Adipose tissue (tissue), 3 donors: ENCODE measurements around the gene JAK3. TPM values are rescaled to one million over a fixed set of nuclear protein-coding genes. Genes with fewer than 3 reads are reported as not detected.
"Not testable (repeated sequence)": the region's sequence is repeated elsewhere in the genome, so short reads cannot be mapped to it uniquely, and the experiment has no call there.

ENCODE experiments used
- H3K27ac ChIP-seq: one replicate; pipeline ENCODE4 v1.5.1; 2013; ENCODE audit warnings: low read depth, low read length
- WGBS, 3 donors: extraction: QIAGEN DNeasy Blood & Tissue Kit; methylation state at CpG; one replicate each; pipeline ENCODE4 v1.1.7; 2013; 5-methylcytosine and 5-hydroxymethylcytosine counted together
- polyA plus RNA-seq, 3 donors: library from polyadenylated mRNA; stranded (reverse); fragments of 200-250 nt; gene quantifications; one replicate each; pipeline ENCODE4 v1.2.3, GENCODE V29; 2013
- donor health status: healthy with polysubstance abuse.
- donor health status: Bipolar disorder and iron deficiency.
- donor health status: healthy.

Gene JAK3
- 10 to 100 TPM in 1 of 3 donors, 1 to 10 TPM in 2; 1.9 to 11.1 (median 9.7) TPM for polyA plus RNA-seq

DNA sequence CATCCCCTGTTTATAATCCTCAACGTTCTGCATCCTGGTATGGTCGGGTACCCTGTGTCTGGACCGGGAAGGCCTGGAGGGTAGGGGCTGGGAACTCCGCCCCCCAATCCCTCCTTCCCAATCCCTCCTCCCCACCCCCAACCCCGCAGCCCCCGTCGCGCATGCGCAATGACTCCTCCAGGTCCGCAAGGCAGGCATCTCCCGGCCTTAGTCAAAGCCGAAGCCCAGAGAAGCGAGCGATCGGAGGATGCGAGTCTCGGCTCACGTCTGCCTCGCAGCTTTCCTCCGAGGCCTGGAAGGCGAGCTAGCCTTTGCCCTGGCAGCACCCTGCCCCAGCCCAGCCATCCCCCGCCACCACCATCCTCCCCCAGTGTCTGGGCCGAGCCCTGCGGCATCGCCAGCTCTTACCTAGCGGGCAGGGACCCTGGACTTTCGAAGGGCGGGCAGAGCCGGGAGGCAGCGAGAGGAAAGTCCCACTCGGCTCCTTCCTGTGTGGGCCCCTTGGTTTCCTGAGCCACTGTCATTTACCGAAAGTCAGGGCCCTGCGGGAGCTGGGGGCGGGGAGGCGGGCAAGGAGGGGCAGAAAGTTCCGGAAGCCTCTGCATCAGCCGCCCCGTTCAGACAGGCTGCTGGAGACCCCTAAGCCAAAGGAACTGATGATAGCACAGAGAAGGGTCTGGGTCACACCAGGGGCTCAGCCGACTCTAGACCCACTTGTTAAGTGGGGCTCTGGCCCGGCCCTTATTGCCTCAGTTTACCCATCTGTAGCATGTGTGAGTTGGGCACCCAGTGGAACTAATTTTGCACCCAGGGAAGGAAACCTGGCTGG lies at the start of gene JAK3:
Gene JAK3, minus strand, starts transcription at position 445 of the 829 bp plus-strand sequence. CDS start 3,565 bp downstream, outside the sequence.
- no peak within 1 kb of the TSS for H3K27ac ChIP-seq
- 4 to 10% (median 7%) methylated on average over 40 of the region's 40 CpGs for WGBS, 3 donors

DNA sequence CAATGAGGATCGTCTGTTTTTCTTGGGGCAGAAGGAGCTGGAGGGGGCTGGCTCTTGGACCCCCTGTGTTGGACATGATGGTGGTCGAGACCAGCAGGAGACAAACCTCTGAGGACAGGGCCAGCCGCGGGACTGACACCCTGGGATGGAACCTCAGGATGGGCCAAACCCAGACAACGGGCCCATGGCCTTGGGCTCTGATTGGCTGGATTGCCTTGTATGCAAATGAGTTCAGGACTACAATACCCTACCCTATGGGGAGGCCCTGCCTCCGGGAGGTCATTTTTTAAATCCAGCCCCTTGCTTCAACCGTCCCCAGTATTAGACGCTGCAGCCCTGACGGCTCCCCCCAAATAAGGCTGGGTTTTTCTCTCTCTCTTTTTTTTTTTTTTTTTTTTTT lies 46.0 kb upstream of the JAK3 start:
- 69 to 81% (median 79%) methylated on average over 9 of the region's 9 CpGs for WGBS, 3 donors
- no peak overlapping the region for H3K27ac ChIP-seq

DNA sequence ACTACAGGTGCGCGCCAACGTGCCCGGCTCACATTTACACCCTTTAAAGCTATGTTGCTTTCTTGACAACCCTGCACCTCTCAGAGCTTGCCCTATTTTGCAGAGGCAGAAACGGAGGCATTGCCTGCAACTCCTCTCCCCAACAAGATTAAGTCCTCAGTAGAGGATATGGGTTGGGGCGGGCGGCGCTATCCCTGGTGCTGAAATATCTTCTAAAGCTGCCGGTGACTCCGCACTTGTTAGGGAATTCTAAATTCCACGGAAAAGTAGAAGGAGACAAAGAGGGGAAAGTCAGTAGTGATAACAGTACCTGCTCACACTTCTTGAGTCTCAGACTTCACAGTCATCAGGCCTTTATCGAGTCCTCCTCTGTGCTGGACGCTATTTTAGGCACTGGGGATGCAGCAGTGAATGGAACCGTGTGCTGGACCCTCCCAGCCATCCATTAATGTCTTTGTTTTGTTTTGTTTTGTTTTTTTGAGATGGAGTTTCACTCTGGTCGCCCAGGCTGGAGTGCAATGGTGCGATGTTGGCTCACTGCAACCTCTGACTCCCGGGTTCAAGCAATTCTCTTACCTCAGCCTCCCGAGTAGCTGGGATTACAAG lies 41.9 kb upstream of the JAK3 start:
- WGBS, 3 donors = 22 to 48% (median 38%) methylated on average over 18 of the region's 18 CpGs
- H3K27ac ChIP-seq = no peak overlapping the region

DNA sequence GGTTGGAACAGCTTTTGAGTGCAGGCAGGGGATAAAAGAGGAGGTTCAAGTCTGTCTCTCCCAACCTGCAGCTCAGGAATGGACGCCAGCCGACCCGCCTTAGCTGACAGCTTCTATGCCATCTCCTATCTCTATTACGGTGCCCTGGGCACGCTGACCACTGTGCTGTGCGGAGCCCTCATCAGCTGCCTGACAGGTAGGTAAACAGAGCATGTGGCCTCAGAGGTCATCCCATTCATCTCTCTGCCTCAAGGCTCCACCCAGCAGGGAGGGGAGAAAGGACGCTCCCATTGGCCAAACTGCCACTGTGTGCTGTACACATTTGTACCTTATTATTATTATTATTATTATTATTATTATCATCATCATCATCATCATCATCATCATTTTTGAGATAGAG lies 40.5 kb upstream of the JAK3 start:
- H3K27ac ChIP-seq = no peak overlapping the region
- 41 to 69% (median 59%) methylated on average over 6 to 7 of the region's 7 CpGs for WGBS, 3 donors

DNA sequence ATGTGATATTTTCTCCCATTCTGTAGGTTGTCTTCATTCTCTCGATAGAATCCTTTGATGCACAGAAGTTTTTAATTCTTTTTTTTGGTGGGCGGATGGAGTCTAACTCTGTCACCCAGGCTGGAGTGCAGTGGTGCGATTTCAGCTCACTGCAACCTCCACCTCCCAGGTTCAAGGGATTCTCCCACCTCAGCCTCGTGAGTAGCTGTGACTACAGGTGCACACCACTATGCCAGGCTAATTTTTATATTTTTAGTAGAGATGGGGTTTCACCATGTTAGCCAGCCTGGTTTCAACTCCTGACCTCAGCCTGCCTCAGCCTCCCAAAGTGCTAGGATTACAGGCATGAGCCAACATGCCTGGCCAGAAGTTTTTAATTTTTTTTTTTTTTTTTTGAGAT lies 39.4 kb upstream of the JAK3 start:
- 70 to 79% (median 78%) methylated on average over 4 of the region's 4 CpGs for WGBS, 3 donors
- not testable (repeated sequence) for H3K27ac ChIP-seq

DNA sequence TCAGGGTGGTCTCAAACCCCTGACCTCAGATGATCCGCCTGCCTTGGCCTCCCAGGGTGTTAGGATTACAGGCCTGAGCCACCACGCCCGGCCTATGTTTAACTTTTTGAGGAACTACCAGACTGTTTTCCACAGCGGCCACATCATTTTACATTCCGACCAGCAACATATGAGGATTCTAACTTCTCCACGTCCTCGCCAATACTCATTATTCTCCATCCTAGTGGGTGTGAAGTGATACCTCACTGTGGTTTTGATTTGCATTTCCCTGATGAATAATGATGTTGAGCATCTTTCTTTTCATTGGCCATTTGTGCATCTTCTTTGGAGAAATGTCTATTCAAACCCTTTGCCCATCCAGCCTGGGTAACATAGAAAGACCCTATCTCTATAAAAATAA lies 38.7 kb upstream of the JAK3 start:
- WGBS, 3 donors = 66 to 76% (median 74%) methylated on average over 7 of the region's 7 CpGs

DNA sequence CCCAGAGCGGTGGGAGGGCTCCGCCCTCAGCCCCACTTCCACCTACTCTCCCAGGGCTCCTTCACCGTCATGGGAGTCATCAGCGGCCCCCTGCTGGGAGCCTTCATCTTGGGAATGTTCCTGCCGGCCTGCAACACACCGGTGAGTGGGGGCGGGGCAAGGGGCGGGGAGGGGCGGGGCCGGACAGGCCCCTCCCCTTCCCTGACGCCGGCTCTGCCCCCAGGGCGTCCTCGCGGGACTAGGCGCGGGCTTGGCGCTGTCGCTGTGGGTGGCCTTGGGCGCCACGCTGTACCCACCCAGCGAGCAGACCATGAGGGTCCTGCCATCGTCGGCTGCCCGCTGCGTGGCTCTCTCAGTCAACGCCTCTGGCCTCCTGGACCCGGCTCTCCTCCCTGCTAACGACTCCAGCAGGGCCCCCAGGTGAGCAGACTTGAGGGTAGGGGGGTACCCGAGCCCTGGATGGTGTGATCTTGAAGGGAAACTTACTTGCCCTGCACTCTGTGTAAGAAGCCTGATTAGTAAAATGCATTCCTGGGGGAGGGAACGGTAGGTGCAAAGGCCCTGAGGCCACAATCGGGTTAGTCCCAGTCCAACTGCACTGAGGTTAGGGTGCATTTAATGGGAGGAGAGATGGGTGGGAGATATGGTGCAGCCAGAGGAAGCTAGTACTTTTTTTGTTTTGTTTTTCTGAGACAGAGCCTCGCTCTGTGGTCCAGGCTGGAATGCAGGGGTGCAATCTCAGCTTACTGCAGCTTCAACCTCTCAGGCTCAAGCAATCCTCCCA lies 36.0 kb upstream of the JAK3 start:
- H3K27ac ChIP-seq = no peak overlapping the region
- WGBS, 3 donors = 66 to 80% (median 69%) methylated on average over 27 to 33 of the region's 33 CpGs

More for the DNA sequence above, 38.7 kb upstream of the JAK3 start:
- H3K27ac ChIP-seq = no peak overlapping the region

DNA sequence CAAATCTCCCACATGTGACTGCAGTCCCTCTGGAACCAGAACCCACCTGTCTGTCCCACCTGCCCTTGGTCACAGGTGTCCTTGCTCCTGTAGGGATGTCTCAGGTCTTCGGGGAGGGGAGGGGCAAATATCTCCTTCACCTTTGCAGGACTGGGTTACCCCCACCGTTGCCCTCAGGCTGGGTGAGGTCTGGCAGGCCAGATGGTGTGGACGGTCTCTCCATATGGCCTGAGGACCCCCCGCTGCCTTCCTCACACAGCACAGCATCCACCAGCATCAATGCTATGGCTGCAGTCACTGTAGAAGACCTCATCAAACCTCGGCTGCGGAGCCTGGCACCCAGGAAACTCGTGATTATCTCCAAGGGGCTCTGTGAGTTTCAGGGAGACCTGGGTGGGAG lies 33.9 kb upstream of the JAK3 start:
- 59 to 80% (median 80%) methylated on average over 7 of the region's 7 CpGs for WGBS, 3 donors

DNA sequence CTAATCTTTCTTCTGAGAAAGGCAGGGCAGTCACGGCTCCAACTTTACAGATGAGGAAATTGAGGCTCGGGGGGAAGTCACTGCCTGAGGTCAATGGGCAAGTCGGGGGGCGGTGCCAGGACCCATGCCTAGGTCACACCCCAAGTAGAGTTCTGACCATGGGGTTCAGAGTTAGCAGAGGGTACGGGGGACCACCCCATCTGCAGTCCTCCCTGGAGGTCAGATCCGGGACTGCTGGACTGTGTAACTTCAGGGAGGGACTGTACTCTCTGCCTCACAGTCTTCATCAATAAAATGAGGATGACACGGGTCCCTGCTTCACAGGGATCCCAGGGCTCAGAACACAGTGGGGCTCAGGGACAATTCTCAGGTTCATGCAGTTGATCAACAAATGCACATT lies 31.7 kb upstream of the JAK3 start:
- WGBS, 3 donors = 68 to 74% (median 68%) methylated on average over 7 of the region's 7 CpGs
- H3K27ac ChIP-seq = no peak overlapping the region

More for the DNA sequence above, 33.9 kb upstream of the JAK3 start:
- no peak overlapping the region for H3K27ac ChIP-seq

DNA sequence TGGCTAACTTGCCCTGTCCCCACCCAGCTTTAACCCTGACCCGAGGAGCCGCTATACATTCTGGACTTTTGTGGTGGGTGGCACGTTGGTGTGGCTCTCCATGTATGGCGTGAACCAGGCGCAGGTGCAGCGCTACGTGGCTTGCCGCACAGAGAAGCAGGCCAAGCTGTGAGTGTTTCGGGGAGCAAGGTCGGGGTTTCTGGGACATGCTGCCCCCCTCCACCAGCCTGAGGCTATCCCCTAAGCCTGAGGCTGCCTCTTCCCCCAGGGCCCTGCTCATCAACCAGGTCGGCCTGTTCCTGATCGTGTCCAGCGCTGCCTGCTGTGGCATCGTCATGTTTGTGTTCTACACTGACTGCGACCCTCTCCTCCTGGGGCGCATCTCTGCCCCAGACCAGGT lies 29.9 kb upstream of the JAK3 start:
- WGBS, 3 donors = 86 to 93% (median 86%) methylated on average over 16 of the region's 16 CpGs
- H3K27ac ChIP-seq = no peak overlapping the region

DNA sequence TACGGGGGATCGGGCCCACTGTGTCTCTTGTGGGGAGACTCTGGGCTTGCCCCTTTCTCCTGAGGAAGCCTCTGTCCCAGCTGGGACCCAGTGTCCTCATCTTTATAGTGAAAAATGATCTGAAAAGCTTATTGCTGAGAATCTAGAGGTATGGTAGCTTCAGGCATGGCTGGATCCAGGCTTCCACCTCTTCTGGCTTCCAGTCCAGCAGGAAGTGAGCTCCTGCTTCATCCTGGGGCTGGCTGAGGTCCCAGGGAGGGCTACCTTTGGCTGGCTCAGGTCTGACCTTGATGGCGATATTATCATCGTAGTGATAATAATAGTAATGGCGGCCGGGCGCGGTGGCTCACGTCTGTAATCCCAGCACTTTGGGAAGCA lies 27.0 kb upstream of the JAK3 start:
- 78 to 86% (median 85%) methylated on average over 9 of the region's 9 CpGs for WGBS, 3 donors
- H3K27ac ChIP-seq = no peak overlapping the region

DNA sequence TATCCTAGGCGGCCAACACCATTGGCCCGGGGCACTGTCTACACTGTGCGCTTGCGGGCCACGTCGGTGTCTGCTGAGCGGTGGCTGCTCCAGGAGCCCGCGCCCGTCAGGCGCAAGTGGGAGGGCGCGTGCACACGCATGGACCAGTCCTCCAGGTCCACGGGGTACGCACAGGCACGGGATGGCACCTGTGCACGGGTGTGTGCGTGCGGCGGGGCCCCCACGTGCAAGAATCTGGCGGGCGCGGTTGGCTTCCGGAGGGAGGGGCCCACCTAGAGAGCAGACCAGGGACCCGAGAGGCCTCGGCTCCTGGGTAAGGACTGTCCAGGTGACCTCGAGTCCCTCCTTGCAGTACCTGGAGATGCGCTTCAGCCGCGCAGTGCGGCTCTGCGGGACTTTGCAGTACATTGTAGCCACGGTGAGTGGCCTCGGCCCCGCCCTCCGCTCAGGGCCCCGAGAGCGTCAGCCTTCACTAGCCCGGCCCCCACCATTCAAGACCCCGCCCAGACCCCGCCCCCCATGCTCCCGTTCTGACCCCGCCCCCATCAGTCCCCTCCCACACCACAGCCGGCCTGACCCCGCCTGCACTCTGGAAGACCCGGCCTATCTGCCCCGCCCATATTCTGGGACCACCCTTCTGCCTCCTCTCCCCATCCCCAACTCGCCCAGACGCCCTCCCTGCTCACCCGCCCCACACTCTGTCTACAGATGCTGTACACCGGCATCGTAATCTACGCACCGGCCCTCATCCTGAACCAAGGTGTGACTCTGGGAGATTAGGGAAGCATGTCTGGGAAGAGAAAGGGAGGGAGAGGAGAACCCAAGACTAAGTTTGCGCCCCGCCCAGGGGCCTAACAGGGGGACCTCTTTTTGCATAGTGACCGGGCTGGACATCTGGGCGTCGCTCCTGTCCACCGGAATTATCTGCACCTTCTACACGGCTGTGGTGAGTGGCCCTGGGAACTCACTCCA lies 26.3 kb upstream of the JAK3 start:
- WGBS, 3 donors = 7 to 11% (median 9%) methylated on average over 57 to 63 of the region's 63 CpGs
- no peak overlapping the region for H3K27ac ChIP-seq

DNA sequence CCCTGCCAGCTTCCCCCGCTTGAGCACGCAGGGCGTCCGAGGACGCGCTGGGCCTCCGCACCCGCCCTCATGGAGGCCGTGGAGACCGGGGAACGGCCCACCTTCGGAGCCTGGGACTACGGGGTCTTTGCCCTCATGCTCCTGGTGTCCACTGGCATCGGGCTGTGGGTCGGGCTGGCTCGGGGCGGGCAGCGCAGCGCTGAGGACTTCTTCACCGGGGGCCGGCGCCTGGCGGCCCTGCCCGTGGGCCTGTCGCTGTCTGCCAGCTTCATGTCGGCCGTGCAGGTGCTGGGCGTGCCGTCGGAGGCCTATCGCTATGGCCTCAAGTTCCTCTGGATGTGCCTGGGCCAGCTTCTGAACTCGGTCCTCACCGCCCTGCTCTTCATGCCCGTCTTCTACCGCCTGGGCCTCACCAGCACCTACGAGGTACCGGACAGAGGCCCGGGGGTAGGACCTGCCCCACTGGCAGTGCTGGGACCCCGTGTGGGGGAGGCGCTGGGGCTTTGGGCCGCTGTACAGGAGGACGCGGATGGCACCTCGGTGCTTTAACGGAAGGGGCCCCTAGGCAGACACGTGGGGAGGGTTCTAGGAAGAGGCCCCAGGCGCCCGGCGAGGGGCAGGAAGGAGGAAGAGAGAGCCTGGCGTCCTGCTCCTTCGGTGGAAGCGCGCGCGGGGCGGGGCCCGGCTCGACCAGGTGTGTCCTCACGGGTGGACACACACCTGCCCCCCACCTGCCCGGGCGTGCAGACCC lies 24.6 kb upstream of the JAK3 start:
- H3K27ac ChIP-seq = no peak overlapping the region
- WGBS, 3 donors = 4 to 8% (median 4%) methylated on average over 49 to 61 of the region's 61 CpGs

DNA sequence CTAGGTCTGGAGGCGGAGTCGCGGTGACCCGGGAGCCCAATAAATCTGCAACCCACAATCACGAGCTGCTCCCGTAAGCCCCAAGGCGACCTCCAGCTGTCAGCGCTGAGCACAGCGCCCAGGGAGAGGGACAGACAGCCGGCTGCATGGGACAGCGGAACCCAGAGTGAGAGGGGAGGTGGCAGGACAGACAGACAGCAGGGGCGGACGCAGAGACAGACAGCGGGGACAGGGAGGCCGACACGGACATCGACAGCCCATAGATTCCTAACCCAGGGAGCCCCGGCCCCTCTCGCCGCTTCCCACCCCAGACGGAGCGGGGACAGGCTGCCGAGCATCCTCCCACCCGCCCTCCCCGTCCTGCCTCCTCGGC lies 24.1 kb upstream of the JAK3 start, which contains the start of gene SLC5A5:
Gene SLC5A5, plus strand, starts transcription at position 68 of the 373 bp plus-strand sequence. CDS start 375 bp downstream, outside the sequence.
- 2 to 3% (median 2%) methylated on average over 22 to 26 of the region's 26 CpGs for WGBS, 3 donors
- H3K27ac ChIP-seq = no peak within 1 kb of the TSS

DNA sequence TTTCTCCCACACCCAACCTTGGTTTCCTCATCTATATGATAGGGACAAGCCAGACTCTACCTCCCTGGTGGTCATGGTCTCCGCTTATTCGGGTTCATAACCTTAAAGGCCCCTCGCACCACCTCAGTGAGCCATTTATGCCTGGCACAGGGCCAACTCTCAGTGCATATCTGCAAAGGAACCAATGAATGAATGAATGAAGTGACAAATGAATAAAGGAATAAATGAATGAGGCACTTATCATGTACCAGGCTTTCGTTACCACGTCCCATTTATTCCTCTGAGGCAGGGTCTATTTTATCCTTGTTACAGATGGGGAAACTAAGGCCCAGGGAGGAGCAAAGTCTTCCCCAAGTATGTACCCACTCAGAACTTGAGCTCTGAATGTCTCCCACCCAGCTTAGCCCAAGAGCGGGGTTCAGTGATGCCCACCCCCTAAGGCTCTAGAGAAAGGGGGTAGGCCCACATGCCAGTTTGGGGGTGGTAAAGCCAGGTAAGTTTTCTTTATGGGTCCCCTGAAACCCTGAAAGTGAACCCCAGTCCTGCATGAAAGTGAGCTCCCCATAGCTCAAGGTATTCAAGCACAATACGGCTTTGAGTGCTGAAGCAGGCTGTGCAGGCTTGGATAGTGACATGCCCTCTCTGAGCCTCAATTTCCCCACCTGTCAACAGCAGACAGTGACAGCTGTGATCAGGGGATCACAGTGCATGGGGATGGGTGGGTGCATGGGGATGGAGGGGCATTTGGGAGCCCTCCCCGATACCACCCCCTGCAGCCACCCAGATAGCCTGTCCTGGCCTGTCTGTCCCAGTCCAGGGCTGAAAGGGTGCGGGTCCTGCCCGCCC lies 23.5 kb upstream of the JAK3 start:
- 55 to 63% (median 60%) methylated on average over 10 of the region's 10 CpGs for WGBS, 3 donors

DNA sequence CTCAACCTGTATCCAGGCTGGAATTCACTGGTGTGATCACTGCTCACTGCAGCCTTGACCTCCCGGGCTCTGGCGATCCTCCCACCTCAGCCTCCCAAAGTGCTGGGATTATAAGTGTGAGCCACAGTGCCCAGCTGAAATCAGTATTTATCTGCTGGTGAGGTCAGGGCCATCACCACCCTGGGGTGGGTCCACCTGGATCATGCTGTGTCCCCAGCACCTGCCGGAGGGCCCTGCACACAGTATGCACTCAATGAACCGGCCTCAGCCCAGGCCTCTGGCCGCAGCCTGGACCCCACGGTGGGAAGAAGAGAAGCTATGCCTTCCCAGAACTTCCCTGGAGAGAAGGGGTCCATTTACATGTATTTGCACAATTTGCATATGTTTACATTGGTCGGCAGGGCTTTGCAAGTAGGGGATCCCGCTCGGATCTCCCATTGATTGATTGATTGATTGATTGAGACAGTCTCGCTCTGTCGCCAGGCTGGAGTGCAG lies 21.4 kb upstream of the JAK3 start:
- WGBS, 3 donors = 36 to 63% (median 59%) methylated on average over 11 of the region's 11 CpGs
- no peak overlapping the region for H3K27ac ChIP-seq

More for the DNA sequence above, 23.5 kb upstream of the JAK3 start:
- H3K27ac ChIP-seq = no peak overlapping the region
